CD4-positive, alpha-beta T cell treated with Interleukin-15 for 1 hour (primary cell): ENCODE measurements around the gene PRMT5.
"Not testable (repeated sequence)": the region's sequence is repeated elsewhere in the genome, so short reads cannot be mapped to it uniquely, and the experiment has no call there.

Experiments
- DNase-seq: peaks from one replicate; pipeline ENCODE4 v3.0.0-alpha.2; 2020

PRMT5 gene

DNA sequence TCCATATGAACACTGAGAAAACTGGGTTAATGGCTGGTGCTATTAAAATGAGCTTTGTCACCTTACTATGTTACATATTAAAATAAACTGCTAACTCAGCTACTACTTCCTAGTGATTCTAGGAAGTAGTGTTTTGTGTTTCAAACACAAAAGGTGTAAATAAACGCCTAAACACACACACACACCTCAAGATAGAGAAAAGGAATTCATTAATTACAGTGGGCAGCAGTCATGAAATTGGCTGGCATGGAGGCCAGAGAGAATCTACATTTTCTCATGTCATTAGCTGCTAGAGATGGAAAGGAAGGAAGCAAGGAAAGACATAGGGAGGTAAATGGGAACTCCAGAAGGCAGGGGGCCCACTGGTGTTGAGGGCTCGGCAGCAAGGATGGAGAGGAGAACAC lies 787 bp upstream of the PRMT5 start:
- DNase-seq: no peak

DNA sequence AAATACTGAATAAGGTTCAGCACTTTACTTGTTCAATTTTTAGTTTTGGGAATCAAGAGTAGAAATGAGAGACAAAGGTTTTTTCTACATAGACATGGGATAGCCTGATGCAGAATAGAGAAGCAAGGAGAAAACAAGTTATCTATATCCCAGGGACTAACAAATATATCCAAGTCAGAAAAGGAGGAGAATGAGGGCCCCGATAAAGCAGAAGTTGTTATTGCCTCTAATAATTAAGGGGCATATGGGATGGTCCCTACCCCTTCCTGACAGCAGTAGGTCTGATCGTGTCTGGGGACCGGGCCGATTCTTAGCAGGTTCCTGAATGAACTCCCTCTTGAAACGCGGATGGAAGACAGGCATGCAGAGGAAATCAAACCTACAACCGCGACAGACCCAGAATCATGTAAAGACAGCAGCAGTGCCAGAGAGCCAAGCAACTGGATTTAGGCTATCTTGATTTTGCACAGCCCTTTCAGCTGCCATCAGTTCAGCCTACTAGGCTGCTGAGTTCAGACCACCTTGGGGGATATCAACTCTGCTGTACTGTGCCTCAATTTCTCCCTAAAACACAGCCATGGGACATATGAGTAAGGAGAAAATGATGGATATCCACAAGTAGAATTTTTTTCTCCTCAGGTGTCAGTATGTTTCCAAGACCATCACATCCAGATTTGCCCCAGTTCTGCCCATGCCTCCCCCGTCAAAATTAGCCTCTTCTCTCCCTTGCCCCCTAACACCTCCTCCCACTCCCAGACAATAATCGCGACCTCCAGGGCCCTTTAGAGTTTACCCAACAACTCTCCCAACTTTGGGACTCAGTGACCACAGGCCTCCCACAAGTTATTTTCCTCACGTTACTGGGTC lies 706 bp downstream of the PRMT5 start:
- DNase-seq: no peak

GRCh38 chr14:22926316-22926715 lies 2.9 kb downstream of the PRMT5 start:
- no peak for DNase-seq

DNA sequence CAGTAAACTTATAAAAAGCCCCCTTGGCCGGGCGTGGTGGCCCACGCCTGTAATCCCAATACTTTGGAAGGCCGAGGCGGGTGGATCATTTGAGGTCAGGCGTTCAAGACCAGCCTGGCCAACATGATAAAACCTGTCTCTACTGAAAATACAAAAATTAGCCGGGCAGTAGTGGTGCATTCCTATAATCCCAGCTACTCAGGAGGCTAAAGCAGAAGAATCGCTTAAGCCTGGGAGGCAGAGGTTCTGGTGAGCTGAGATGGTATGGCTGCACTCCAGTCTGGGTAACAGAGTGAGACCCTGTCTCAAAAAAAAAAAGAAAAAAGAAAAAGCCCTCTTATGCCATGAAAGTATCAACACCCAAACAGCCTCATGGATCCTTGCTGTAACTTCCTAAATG lies 3.7 kb downstream of the PRMT5 start:
- DNase-seq: no peak

DNA sequence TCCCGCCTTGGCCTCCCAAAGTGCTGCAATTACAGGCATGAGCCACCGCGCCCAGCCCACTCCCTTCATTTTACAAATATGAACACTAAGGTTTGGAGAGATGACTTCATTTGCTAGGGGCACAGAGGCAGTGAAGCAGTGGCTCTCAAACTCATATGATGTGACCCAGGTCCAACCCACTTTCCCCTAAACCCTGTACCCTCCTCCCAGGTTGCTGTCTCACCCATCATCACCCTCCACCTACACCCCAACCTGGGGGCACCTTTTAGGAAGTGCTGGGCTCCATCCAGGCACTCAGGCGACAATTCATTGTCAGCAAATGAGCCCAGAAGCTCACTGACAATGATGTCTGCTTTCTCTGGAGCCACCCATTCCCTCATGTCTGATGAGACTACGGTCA lies 5.4 kb downstream of the PRMT5 start:
- DNase-seq: no peak

DNA sequence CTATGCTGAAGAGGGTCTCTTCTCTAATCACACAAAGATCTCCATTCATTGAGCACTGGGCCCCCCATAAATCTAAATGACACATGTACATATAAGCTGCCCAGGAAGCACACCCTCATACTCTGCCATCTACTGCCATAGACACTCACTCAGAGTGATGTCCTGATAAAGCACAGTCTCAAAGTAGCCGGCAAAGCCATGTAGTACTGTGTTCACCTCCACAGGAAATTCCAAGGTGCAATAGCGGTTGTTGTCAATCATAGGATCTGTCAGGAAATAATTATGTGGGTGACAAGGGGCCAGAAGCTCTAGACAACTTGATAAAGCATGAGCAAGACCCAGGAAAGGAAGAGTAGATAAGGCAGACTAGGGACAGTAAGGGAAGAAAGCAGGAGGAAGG lies 6.9 kb downstream of the PRMT5 start:
- no peak for DNase-seq

- DNase-seq: no peak
Observed at GRCh38 chr14:22920697-22921096, 8.5 kb downstream of the PRMT5 start.

DNA sequence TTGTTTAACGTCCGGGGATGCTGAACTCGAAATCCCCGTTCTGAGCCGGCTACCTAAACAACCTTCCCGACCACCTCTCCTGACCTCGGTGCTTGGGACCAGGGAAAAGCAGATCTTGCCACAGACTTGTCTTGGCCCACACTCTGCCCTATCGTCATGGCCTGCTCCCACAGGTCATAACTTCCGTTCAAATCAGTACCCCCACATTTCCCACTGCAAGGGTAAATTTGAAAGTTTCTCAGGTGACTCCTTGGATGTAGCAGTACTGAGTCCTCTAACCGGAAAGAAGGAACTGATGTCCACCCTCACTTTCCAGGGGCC lies 9.6 kb downstream of the PRMT5 start:
- DNase-seq: no peak

GRCh38 chr14:22918804-22919600 lies 10.2 kb downstream of the PRMT5 start, which contains the start of gene RBM23:
Gene RBM23 (minus strand): TSS chr14:22919149.
- DNase-seq: peak; percentile 100

DNA sequence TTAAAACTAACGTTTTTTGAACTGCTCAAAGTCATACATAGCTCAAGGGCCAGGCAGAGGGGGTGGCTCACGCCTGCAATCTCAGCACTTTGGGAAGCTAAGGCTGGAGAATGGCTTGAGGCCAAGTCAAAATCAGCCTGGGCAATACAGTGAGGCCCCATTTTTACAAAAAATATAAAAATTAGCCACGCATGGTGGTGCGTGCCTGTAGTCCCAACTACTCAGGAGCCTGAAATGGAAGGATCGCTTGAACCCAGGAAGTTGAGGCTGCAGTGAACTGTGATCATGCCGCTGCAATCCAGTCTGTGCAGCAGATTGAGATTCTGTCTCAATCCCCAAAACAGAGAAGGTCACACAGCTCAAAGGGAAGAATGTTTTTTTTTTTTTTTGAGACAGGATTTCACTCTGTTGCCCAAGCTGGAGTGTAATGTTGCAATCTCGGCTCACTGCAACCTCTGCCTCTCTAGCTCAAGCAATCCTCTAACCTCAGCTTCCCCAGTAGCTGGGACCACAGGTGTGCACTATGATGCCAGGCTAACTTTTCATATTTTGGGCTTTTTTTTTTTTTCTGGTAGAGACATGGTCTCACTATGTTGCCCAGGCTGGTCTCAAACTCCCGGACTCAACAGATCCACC lies 13.2 kb downstream of the PRMT5 start:
- DNase-seq: peak; percentile 24

- DNase-seq: not testable (repeated sequence)
Observed at GRCh38 chr14:22914836-22915235, 14.3 kb downstream of the PRMT5 start.

GRCh38 chr14:22910916-22911315 lies 18.3 kb downstream of the PRMT5 start:
- no peak for DNase-seq

- no peak for DNase-seq
Observed at GRCh38 chr14:22908601-22909000, 20.6 kb downstream of the PRMT5 start.

- DNase-seq: no peak
Observed at GRCh38 chr14:22907429-22907828, 21.7 kb downstream of the PRMT5 start.

DNA sequence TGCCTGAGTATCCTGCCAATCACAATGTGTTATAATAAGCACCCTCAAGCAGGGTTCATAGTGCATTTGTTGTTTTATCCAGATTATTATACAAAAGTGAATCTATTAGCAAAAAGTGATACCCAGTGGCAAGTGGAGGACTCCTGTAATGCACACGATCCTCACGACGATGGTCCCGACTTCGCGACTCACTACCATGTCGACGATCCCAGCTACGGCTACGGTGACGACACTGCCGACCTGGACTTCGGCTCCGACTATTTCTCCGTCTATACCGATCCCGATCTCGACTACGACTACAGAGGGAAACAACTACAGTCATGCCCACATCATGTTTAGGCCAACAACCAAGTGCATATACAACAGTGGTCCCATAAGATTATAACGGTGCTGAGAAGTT lies 23.1 kb downstream of the PRMT5 start:
- no peak for DNase-seq

- DNase-seq: no peak
Observed at GRCh38 chr14:22905627-22906026, 23.5 kb downstream of the PRMT5 start.

GRCh38 chr14:22903742-22904087 lies 25.5 kb downstream of the PRMT5 start:
- DNase-seq: no peak

GRCh38 chr14:22901799-22902198 lies 27.4 kb downstream of the PRMT5 start:
- no peak for DNase-seq

DNA sequence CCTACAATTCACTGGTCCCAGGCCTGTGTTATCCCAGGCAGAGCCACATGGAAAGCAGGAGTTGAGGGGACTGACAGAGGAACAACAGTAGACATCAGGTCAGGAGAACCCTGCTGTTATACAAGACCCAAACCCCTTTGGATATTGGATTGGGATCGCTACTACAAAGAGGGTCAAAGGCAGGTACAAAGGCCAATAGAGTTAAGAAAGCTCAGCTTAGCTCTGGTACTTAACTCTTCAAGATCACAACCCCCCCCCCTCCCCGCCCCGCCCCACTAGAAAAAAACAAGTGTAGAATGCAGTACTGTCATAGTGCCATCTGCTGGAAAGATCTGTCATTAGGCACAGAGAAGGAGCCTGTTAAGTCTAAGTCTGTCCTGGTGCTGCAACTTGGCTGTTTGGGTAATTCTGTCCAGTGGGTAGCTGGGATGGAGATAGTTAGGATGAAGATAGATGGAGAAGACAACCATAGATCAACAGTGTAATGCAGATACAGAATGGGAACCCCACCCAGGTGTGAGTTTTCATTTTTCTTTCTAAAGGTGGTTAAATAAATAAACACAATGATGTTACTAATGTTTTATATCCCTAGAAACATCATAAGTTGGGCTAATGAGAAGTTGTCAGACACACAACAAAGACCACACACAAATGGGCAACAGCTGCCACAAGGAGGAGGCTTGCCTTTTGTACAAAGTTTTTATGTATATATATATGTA lies 28.9 kb downstream of the PRMT5 start:
- peak; percentile 41 for DNase-seq

- no peak for DNase-seq
Observed at GRCh38 chr14:22898302-22899090, 30.7 kb downstream of the PRMT5 start.

- DNase-seq: no peak
Observed at GRCh38 chr14:22897357-22897756, 31.8 kb downstream of the PRMT5 start.

DNA sequence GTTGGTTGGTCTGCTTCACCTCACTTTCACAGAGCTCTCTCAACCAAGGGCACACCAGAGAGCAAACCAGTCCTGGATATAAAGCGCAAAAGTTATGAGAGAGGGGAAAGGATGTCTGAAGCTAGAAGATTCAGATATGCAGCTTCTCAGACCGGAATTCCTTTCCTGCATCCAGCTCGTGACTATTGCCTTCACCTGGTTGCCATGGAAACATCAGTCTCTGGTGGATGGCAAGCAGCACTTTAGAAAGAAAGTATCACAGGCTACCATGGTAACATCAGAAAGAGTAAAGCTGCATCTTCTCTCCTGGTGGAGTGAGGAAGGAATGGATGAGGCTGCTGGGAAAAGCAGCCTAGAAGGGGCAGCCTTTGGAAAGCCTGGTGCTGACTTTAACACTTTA lies 32.4 kb downstream of the PRMT5 start:
- DNase-seq: no peak
